GM23338 (cell line): ENCODE data around the gene SLC6A5. TPM values are rescaled to one million over a fixed set of nuclear protein-coding genes. Genes with fewer than 3 reads are reported as not detected.

ENCODE experiments used
- ATAC-seq: fragments of 200-7000 bp; cut with Tn5 transposase; 3 replicates; pipeline ENCODE4 v1.9.1; 2020
- DNase-seq: peaks from one replicate; pipeline ENCODE4 v3.0.0-alpha.2; 2015; ENCODE audit warnings: low spot score
- H2AFZ ChIP-seq: fragments of 200-600 bp; sonication (generic); 2 replicates; pipeline ENCODE4 v1.8.0; 2016; ENCODE audit warnings: antibody characterized with exemption, mild to moderate bottlenecking, moderate library complexity
- H3F3A ChIP-seq: fragments of 200-600 bp; sonication (generic); replicated peaks from 2 replicates; pipeline ENCODE4 v1.8.0; 2017; ENCODE audit warnings: antibody characterized with exemption, mixed run types, low read depth
- H3K27ac ChIP-seq: fragments of 200-600 bp; sonication (generic); 2 replicates; pipeline ENCODE4 v1.6.1; 2016; ENCODE audit warnings: low read depth
- H3K27me3 ChIP-seq: fragments of 200-600 bp; sonication (generic); 2 replicates; pipeline ENCODE4 v1.8.0; 2016; ENCODE audit warnings: mild to moderate bottlenecking, mixed run types, moderate library complexity; ENCODE audit not compliant: insufficient read depth
- H3K36me3 ChIP-seq: fragments of 200-600 bp; sonication (generic); 2 replicates; pipeline ENCODE4 v1.8.0; 2016; ENCODE audit warnings: mild to moderate bottlenecking; ENCODE audit not compliant: insufficient read depth
- H3K4me1 ChIP-seq: fragments of 200-600 bp; sonication (generic); 2 replicates; pipeline ENCODE4 v1.8.0; 2016; ENCODE audit warnings: mild to moderate bottlenecking, moderate library complexity; ENCODE audit not compliant: insufficient read depth
- H3K4me2 ChIP-seq: fragments of 200-600 bp; sonication (generic); 2 replicates; pipeline ENCODE4 v1.7.1; 2017; ENCODE audit warnings: mixed run types
- H3K4me3 ChIP-seq: fragments of 200-600 bp; sonication (generic); 2 replicates; pipeline ENCODE4 v1.6.1; 2016; ENCODE audit warnings: mixed run types
- H3K79me2 ChIP-seq: fragments of 200-600 bp; sonication (generic); replicated peaks from 2 replicates; pipeline ENCODE4 v1.8.0; 2017; ENCODE audit warnings: mild to moderate bottlenecking; ENCODE audit not compliant: insufficient read depth
- H3K9me2 ChIP-seq: fragments of 200-600 bp; sonication (generic); 2 replicates; pipeline ENCODE4 v1.8.0; 2017; ENCODE audit not compliant: insufficient read depth
- H4K20me1 ChIP-seq: fragments of 200-600 bp; sonication (generic); replicated peaks from 2 replicates; pipeline ENCODE4 v1.8.0; 2017; ENCODE audit warnings: mild to moderate bottlenecking; ENCODE audit not compliant: insufficient read depth
- H3K27ac Mint-ChIP-seq: 2 replicates; pipeline ENCODE4 v1.8.0; 2020; ENCODE audit warnings: inconsistent platforms, mild to moderate bottlenecking, moderate library complexity, mixed read lengths
- H3K27me3 Mint-ChIP-seq: 3 replicates; pipeline ENCODE4 v1.8.0; 2022; ENCODE audit warnings: low read depth, mild to moderate bottlenecking, moderate library complexity, mixed read lengths, inconsistent platforms; ENCODE audit not compliant: insufficient read depth, poor library complexity
- H3K36me3 Mint-ChIP-seq: 3 replicates; pipeline ENCODE4 v1.8.0; 2021; ENCODE audit warnings: low read depth, mild to moderate bottlenecking, inconsistent platforms, moderate library complexity, mixed read lengths
- H3K4me1 Mint-ChIP-seq: 3 replicates; pipeline ENCODE4 v1.8.0; 2020; ENCODE audit warnings: mild to moderate bottlenecking, inconsistent platforms, mixed read lengths
- H3K4me3 Mint-ChIP-seq: 3 replicates; pipeline ENCODE4 v1.8.0; 2021; ENCODE audit warnings: moderate library complexity, mild to moderate bottlenecking, inconsistent platforms, mixed read lengths
- H3K9me3 Mint-ChIP-seq: 3 replicates; pipeline ENCODE4 v1.8.0; 2020; ENCODE audit warnings: moderate library complexity, mild to moderate bottlenecking, inconsistent platforms, mixed read lengths
- CREB1 ChIP-seq: fragments of 250-450 bp; sonication (Bioruptor Pico); IDR thresholded peaks from 2 replicates; pipeline ENCODE4 v1.5.0; 2020; ENCODE audit warnings: low read depth, mild to moderate bottlenecking, moderate library complexity
- CTCF ChIP-seq, 2 experiments: fragments of 200-600 bp in 1 of 2; sonication (generic) in 1 of 2; conservative IDR thresholded peaks; 2 replicates each; pipeline versions ENCODE4 v1.5.1 to v1.6.1; 2016 to 2017; ENCODE audit warnings: antibody characterized with exemption in 2 of 2, low read depth in 2 of 2, mild to moderate bottlenecking in 2 of 2, moderate library complexity in 1 of 2
- ETS1 ChIP-seq: IDR thresholded peaks from 2 replicates; pipeline ENCODE4 v1.6.1; 2016; ENCODE audit warnings: antibody characterized with exemption
- EZH2 ChIP-seq: fragments of 200-600 bp; sonication (generic); IDR thresholded peaks from one replicate; pipeline ENCODE4 v1.8.0; 2017; ENCODE audit warnings: antibody characterized with exemption, mild to moderate bottlenecking, low read depth; ENCODE audit not compliant: unreplicated experiment
- EZH2phosphoT487 ChIP-seq: fragments of 200-600 bp; sonication (generic); IDR thresholded peaks from one replicate; pipeline ENCODE4 v1.8.1; 2018; ENCODE audit warnings: antibody characterized with exemption; ENCODE audit not compliant: unreplicated experiment
- POLR2AphosphoS5 ChIP-seq: IDR thresholded peaks from 2 replicates; pipeline ENCODE4 v1.6.1; 2016; ENCODE audit warnings: antibody characterized with exemption, low read depth
- STAT1 ChIP-seq: IDR thresholded peaks from one replicate; pipeline ENCODE4 v1.6.1; 2016; ENCODE audit warnings: antibody characterized with exemption; ENCODE audit not compliant: unreplicated experiment
- ZNF114 ChIP-seq: fragments of 250-450 bp; sonication (Bioruptor Pico); IDR thresholded peaks from 2 replicates; pipeline ENCODE4 v1.5.0; 2020; ENCODE audit warnings: mild to moderate bottlenecking, moderate library complexity
- ZNF331 ChIP-seq: fragments of 250-450 bp; sonication (Bioruptor Pico); IDR thresholded peaks from 2 replicates; pipeline ENCODE4 v1.5.0; 2020; ENCODE audit warnings: low read depth, mild to moderate bottlenecking, moderate library complexity
- ZNF462 ChIP-seq: fragments of 250-450 bp; sonication (Bioruptor Pico); IDR thresholded peaks from 2 replicates; pipeline ENCODE4 v1.5.0; 2020; ENCODE audit warnings: mild to moderate bottlenecking, moderate library complexity
- polyA plus RNA-seq: library from polyadenylated mRNA; unstranded; fragments of >200 nt; fragmentation: Nextera tagmentation; extraction: Ambion mirVana; gene quantifications from 2 replicates; pipeline ENCODE4 v1.2.1, GENCODE V29; 2016
- total RNA-seq: library from RNA; depleted of rRNA; stranded (reverse); fragments of >200 nt; shearing (Covaris generic); gene quantifications from 2 replicates; pipeline ENCODE4 v1.2.3, GENCODE V29; 2014

SLC6A5 gene
- total and polyA plus RNA-seq, 2 experiments from 2014 or later: not detected

GRCh38 chr11:20592741-20593140 lies 6.7 kb upstream of the SLC6A5 start:
- Histone ChIP-seq H3K4me2 (no peak overlapping the region), H3K36me3 (no peaks in the 10 kb centered on the region), H3K4me1 (peaks cover 11% of the 10 kb centered on the region), H3K4me3 (no peak overlapping the region), H3F3A (no peaks in the 10 kb centered on the region), H3K9me2 (no peaks in the 10 kb centered on the region), H2AFZ (no peak overlapping the region), H3K27ac (no peak overlapping the region), H3K27me3 (peaks cover 49% of the 10 kb centered on the region), H3K79me2 (no peaks in the 10 kb centered on the region), H4K20me1 (no peaks in the 10 kb centered on the region)
- no peak for ATAC-seq
- TF ChIP-seq EZH2 (no peak), CTCF (conservative IDR thresholded peaks at IDR 0.05; ENCODE audit: low read depth in 2 of 2) (peak; percentile 21 to 34; a peak in 3 of 4 replicates)
- DNase-seq: no peak
- peaks cover 28% of the 10 kb centered on the region for H3K27me3 Mint-ChIP-seq
- H3K9me3 Mint-ChIP-seq: no peaks in the 10 kb centered on the region
- peaks cover 8% of the 10 kb centered on the region; the same call in 2 of the 3 replicates for H3K4me1 Mint-ChIP-seq
- H3K27ac Mint-ChIP-seq: no peak overlapping the region
- H3K36me3 Mint-ChIP-seq: no peaks in the 10 kb centered on the region
- H3K4me3 Mint-ChIP-seq: no peak overlapping the region

- H3K27ac ChIP-seq: no peak overlapping the region
- Mint-ChIP-seq H3K36me3 (no peaks in the 10 kb centered on the region), H3K27me3 (peaks cover 45% of the 10 kb centered on the region), H3K4me1 (peaks cover 15% of the 10 kb centered on the region), H3K27ac (no peak overlapping the region), H3K4me3 (no peak overlapping the region), H3K9me3 (no peaks in the 10 kb centered on the region)
- H3K27me3 ChIP-seq: peaks cover 66% of the 10 kb centered on the region
- no peaks in the 10 kb centered on the region for H3K79me2 ChIP-seq
- no peak for ATAC-seq
- no peaks in the 10 kb centered on the region for H3K9me2 ChIP-seq
- no peak overlapping the region for H3K4me2 ChIP-seq
- no peak overlapping the region for H3K4me3 ChIP-seq
- no peaks in the 10 kb centered on the region for H3K36me3 ChIP-seq
- H3K4me1 ChIP-seq: peaks cover 27% of the 10 kb centered on the region
- no peak overlapping the region for H2AFZ ChIP-seq
- no peak for DNase-seq
- peaks cover 11% of the 10 kb centered on the region; the same call in 1 of the 2 replicates for H4K20me1 ChIP-seq
- H3F3A ChIP-seq: peaks cover 2% of the 10 kb centered on the region; the same call in 1 of the 2 replicates
- no peak for TF ChIP-seq CREB1
- no peak for TF ChIP-seq ZNF462 (CRISPR knock-in tag)
- TF ChIP-seq ZNF114 (CRISPR knock-in tag): no peak
- no peak for TF ChIP-seq ETS1
- no peak for TF ChIP-seq EZH2
- no peak for TF ChIP-seq EZH2phosphoT487
- no peak for TF ChIP-seq ZNF331 (CRISPR knock-in tag)
- TF ChIP-seq STAT1: no peak
- no peak for TF ChIP-seq POLR2AphosphoS5
These were observed 4.9 kb upstream of the SLC6A5 start for GRCh38 chr11:20594274-20595061.
